Measurements from ENCODE around the gene GLP2R.
"Not testable (repeated sequence)": the region's sequence is repeated elsewhere in the genome, so short reads cannot be mapped to it uniquely, and the experiment has no call there.

GLP2R gene, protein sequence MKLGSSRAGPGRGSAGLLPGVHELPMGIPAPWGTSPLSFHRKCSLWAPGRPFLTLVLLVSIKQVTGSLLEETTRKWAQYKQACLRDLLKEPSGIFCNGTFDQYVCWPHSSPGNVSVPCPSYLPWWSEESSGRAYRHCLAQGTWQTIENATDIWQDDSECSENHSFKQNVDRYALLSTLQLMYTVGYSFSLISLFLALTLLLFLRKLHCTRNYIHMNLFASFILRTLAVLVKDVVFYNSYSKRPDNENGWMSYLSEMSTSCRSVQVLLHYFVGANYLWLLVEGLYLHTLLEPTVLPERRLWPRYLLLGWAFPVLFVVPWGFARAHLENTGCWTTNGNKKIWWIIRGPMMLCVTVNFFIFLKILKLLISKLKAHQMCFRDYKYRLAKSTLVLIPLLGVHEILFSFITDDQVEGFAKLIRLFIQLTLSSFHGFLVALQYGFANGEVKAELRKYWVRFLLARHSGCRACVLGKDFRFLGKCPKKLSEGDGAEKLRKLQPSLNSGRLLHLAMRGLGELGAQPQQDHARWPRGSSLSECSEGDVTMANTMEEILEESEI

DNA sequence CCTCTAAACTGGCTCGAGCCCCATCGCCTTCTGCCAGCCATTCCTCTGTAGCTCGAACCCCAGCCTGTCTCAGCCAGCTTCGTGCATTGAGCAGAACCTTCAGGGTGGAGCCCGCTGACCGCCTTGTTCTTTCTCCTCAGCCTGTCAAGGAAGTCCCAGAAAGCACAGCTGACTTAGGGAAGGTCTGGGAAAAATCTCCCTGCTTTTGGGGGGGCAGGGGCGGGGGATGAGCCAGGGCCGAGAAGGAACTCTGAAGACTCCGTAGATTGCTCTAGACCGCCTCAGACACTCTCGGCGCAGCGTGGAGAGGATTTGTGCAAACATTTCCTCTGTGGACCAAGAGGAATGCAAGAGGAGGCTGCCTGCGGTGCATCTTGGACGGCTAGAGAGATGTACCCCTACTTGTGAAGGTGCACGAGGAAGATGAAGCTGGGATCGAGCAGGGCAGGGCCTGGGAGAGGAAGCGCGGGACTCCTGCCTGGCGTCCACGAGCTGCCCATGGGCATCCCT lies at the start of gene GLP2R:
TSS of gene GLP2R (plus strand) at position 284 of the 510 bp plus-strand sequence. CDS start at position 424, 140 bp downstream.
- DNase-seq: no peak

DNA sequence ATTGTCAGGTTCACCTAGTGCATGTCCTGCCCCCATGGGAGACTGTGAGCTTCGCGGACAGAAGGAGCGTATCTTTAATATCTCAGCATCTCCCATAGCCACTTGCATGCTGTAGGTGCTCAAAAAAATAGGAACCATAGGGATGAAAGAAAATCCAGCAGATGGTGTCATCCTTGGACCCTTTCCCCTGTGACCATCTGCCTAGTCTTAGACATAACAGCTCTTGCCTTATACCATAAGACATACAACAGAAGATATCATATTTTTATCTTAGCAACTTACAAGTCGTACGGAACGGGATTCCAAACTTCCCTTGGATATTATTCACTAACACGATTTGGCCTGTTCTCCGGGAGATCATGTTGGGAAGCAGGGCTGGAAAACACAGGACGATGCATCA lies 48.8 kb upstream of the GLP2R start:
- no peak for DNase-seq

DNA sequence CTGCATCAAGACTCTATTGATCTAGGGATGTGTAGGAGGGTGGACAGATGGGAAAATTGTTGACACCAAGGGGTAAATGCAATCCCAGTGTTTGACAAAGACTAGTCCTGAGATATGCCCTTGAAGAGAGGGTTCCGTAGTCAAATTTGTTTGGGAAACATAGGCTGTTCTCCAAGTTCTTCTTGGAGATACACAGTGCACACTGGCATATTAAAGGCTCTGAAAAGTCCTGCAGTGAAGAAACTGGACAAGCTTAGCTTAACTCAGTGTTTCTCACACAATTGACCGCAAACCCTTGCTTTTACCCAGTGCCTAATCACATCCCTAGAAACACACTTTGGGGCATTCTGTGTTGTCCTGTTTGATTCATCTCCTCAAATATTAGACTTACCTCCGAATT lies 45.2 kb upstream of the GLP2R start:
- no peak for DNase-seq

DNA sequence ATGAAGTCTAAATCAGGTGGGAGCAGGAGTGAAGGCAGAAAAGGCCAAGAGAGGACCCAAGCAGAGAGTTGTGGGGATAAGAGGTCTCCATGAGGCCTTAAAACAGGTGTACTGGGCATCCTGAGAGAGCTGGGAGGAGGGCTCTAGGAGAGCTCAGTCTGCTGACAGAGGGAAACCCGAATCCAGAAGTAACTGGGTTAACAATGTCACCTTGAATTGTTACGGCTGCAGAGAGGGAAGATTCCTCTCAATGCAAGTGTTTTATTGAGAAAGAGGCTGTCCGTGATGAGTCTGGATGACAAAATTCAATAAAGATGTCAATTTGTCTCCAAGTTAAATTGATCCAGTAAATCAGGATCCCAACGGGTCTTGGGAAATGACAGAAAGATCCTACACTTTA lies 42.7 kb upstream of the GLP2R start:
- DNase-seq: no peak

DNA sequence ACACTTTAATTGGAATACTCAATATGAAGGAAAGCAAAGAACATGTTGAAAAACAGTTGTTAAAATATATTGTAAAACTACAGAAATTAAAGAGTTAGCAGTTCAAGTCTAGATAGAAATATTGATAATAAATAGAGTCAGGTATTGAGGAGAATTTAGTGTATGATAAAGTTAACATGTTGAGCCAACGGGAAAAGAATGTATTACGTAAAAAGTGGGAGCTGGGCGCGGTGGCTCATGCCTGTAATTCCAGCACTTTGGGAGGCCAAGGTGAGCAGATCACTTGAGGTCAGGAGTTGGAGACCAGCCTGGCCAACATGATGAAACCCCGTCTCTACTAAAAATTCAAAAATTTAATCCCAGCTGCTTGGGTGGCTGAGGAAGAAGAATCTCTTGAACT lies 42.3 kb upstream of the GLP2R start:
- DNase-seq: not testable (repeated sequence)

DNA sequence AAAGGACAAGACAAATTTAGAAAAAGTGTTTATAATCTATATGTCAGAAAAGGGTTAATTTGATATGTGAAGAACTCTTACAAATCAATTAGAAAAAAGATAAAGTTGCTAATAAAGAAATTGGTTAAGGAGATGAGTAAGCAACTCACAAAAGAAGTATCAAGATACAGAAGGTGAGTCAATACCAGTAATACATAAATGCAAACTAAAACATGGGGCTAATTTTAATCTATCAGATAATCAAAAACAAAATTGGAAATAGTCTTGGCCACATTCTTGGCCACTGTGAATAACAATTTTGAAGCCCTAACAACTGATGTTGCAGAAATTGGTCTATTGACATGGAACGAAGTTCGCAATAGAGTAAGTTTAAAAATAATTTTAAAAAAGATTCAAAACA lies 41.2 kb upstream of the GLP2R start:
- no peak for DNase-seq

DNA sequence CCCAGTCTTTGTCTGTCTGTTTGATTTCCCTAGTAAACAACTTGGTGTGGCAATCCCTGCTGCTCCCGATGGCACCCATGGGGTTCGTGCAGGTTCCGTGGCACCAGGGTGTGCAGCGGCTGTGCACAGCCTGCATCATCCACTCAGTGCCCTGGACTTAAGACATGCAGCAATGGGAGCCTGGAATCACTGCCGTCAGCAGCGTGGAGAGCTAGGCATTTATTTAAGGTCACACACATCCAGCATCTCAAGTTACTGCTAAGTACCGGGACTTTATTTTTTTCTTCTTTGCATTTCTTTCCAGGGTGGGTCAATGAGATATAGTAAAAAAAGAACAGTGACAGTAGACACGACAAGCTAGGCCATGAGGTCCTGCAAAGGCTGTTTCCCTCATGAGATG lies 37.1 kb upstream of the GLP2R start:
- DNase-seq: no peak

DNA sequence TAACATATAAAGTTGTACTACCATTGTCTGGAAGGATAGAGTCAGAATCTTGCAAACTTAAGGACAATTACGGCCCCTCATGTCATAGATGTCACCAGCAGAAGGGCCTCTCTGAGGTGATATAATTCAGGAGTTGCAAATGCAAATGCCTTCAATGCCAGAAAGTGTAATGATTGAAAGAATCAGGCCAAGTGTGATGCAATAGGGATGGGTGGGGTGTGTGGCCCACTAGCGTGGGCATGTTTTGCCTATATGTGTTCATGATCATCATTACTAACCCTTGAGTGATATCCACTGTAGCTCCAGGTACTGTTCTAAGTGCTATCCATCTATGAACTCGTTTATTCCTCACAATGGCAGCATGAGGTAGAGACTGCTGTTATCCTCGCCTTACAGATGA lies 35.4 kb upstream of the GLP2R start:
- no peak for DNase-seq

DNA sequence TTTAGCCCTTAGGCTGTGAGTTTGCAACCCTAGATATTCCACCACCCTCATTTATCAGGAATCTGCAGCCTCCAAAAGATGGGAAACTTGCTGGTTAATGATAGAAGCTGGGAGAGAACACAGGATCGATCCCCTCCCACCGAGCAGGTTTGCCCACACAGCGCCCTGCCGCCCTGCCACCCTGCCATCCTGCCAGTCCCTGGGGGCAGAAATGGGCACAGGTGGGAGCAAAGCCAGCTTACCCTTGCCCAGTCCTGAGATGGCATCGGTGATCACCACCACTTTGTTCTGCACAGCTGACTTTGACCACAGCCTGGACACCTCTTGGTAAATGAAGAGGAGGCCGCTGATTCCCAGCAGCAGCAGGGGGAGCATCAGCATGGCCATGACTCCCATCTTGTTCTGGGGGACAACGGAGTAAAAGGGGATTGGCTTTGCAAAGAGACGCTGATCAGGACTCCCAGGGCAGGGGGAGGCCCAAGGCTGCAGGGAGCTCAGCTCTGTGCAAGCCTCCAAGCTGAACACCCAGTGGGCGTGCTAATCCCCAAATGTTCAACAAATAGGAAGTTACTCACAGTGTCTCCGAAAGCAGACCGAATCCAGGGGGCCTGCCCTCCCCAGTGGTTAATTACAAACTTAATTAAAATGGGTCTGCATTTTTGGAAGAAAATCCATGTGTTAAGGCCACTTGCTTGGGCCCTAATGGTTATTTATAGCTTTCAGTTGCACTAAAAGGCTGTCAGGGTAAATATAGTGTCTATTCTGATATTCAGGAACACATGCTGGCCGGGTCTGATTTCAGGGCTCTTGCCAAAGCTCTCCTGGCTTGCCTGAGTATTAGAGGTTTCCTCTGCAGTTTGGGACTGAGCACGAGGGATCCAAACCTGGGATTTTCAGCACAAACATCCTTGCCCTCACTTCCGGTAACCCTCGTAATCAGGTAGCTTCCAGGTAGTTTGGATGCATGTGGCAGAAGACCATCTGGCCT lies 34.5 kb upstream of the GLP2R start, which contains the start of gene DHRS7C:
TSS of gene DHRS7C (minus strand) at position 704 of the 988 bp plus-strand sequence. CDS start at position 396, 308 bp downstream.
- DNase-seq: no peak

DNA sequence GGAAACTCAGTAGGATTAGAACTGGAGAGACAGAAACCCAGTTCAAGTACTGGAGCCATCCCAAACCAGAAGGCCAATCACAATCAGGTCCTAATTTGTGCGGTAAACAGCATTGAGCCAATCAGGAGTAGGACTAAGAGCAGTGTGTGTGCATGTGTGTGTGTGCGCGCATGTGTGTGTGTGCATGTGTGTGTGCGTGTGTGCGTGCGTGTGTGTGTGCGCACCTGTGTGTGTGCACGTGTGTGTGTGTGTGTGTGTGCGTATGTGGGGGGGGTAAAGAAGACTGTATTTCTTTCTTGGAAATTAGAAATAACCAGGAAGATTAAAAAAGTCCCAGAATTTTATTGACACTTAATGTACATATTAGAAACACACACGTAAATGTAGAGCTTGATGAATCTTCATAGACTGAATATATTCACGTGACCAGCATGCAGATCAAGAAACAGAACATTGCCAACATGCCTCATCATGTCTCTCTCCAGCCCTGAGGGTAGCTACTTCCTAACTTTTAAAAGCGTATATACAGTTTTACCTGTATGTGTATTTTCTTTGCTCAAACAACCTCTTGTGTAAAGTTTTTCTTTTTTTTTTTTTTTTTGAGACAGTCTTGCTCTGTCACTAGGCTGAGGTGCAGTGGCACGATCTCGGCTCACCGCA lies 33.4 kb upstream of the GLP2R start:
- DNase-seq: no peak

DNA sequence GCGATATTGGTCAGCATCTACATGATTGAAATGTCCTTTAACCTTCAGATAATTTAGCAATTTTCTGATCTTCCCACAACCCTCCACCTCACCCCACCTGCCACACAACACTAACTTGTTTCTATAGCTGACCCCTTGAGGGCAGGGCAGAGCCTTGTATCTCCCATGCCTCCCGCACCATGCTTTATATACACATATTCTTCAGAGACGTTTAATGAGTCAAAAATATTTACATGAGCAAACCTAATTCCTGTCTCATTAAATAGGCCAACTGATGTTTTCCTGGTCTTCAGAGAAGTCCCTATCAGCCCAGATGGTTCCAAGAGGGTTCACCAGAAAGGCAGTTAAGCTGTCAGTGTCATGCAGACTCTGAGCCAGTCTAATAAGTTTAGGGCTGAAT lies 27.7 kb upstream of the GLP2R start:
- DNase-seq: no peak

DNA sequence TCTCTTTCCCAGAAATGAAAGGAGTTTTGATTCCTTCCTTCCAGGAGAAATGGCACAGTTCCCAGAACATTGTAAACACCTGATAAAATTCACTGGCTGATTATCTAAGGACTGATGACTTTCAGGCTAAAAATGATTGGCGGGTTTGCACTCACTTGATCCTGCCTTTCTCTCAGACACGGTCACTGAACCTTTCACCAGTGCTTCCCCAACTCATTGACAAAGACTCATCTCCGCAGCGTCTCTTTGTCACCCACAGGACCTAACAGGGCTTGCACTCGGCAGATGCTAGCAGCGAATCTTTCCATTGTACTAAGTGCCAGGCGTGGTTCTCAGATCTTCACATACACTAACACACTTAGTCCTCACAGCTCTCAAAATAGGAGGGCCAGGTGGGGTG lies 27.0 kb upstream of the GLP2R start:
- DNase-seq: no peak

DNA sequence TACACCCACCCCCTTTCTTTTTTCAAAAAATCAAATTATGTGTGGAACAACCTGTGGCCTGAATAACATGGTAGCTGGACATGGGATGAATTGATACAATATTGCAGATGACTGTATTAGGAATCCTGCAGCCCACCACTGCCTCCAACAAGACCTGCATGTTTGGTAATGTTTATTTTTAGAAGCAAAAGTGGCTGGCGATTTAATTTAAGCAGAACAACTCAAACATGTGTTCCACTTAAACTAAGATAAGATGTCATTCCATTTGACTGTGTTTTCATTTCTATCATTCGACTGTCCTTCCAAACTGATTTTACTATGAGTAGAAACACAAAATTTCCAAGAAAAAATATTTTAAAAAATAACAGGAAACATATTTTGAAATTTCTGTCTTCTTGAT lies 24.2 kb upstream of the GLP2R start:
- DNase-seq: no peak

DNA sequence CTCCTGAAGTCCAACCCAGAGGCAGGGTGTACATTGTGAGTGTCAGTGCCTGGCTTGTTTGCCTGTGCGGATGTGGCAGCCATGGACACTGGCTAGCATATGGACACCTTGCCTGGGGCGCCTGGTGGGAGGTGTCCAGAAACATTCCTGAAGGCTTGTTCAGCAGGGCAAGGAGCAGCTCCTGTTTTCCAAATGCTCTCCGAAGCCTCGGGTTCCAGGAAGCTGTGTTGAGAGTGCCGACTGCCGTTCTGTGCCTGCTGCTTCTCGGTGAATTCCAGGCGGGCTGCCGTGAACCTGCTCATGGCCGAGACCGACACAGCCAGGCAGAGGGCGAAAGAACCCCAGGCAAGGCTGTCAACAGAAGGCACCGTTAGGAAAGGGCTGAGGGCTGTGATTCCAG lies 23.4 kb upstream of the GLP2R start:
- no peak for DNase-seq

DNA sequence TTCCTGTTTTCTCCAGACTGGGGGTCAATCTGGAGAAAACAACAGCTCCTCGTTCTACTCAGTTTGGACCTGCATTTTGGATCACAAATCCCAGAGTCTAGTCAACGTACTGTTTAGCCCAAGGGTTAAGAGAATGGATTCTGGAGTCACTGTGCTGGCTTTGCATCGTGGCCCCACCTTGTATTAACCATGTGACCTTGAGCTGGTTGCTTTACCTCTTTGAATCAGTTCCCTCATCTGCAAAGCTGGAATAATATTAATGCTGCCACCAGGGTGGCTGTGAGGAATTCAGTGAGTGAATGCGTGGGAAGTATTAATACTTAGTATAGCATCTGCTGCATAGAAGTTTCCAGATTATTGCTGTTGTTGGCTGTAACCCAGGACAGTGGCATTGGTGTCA lies 23.0 kb upstream of the GLP2R start:
- DNase-seq: no peak

DNA sequence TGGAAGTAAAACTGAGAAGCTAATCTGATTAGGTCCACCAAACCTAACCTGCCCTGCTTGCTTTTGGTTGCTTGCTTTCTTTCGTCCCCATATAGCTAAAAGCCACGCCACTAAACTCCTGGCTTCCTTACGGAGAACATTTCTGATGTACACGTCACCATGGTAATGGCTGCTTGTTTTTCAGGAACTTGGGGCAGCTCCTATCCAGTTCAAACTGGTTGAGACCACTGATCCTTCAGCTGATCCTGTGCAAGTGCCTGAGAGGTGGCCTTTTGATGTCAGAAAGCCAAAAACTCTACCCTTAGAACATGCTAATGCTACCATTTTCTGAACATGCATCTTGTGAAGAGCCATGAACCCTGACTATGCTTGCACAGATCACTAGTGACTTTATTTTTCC lies 20.0 kb upstream of the GLP2R start:
- DNase-seq: no peak

DNA sequence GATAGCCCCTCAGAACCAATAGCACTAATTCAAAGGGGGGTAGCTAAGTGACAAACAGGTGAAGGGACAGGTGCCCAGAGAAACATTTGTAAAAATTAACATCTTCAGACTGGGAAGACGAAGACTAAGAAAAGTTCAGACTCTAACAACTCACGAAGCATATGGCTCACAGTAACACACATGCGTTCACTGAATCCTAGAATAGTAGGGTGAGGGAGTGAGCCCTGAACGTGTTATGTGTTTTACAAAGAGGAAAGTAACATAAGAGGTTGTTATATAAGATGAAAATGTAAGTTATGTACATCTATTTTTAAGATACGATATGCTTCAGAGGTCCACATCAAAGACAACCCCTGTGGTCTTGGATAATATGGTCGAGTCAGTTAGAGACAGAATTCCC lies 19.0 kb upstream of the GLP2R start:
- DNase-seq: no peak

DNA sequence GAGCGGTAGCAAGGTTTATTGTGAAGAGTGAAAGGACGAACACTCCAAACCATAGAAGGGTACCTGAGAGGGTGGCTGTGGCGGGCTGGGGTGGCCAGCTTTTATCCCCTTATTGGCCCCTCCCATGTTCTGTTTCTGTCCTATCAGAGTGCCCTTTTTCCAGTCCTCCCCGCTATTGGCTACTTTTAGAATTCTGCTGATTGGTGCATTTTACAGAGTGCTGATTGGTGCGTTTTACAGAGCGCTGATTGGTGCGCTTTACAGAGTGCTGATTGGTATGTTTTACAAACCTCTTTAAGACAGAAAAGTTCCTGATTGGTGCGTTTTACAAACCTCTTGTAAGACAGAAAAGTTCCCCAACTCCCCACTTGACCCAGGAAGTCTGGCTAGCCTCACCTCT lies 16.3 kb upstream of the GLP2R start:
- no peak for DNase-seq

DNA sequence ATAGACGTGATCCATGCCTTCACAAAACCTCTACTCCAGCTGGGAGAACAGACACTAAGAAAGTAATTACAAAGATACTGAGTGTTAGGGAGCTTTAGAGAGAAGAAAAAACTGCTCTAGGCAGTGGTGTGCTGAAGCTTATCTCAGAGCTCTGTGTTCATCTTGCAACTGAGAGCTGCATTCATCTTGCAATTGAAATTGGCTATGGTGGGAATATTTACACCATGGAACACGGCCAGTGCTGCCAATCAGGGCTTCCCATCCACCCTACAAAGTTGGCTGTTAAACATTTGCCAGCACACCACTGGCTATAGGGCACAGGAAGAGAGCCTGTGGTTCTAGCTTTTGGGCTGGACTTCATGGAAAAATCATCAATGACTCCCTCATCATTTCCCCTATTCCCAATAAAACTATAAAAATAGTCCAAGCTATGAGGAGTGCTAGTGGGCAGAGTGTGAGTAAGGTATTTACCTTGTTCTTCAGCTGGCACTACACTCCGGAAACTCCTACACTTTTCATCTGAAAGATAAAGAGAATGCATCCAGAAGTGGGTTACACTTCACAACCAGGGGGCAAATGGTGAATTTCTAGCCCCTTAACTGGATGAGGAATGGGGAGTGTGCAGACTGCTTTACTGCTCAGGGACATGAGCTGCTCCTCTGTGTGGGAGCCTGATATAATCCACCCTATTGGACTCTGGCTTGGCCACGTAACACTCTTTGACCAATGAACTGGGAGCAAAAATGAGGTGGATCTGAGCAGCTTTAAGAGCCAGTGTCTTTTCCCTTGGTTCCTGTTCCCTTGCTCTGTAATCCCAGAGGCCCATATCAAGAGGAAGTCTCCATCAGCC lies 15.4 kb upstream of the GLP2R start:
- DNase-seq: no peak

DNA sequence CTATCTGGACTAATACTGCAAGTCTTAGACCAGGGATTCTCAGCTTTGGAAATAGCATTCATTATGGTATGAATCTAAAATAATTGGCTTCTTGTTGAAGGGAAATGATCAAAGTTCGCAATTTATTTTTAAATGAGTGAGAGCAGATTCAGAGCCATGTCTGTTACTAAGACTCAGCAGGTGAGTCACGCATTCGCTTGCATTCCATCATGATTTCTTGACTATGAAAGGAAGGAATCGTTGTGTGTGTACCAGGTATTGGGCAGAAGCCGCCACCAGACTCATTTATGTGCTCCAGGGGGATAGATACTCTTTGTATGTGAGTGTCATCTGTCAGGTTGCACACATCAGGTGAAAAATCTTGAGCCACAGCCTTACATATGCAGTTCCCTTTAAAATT lies 14.6 kb upstream of the GLP2R start:
- DNase-seq: no peak

DNA sequence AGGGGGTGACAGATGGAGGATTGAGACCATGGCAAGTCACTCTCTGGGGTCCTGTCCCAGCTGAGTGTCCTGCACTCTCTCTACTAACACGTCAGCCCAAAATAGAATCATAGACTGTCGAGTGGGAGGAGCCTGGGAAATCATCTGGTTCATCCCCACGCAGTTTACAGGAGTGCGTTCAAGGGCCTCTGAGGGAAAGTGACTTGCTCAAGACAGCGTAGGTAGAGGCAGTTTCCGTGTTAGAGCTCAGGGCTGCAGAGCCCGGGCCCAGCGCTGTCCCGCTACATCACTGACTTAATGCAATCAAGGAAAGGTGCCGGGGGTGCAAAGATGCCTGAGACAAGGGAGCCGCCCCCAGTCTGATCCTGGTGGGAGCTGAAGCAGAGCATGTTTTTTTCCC lies 14.2 kb upstream of the GLP2R start:
- DNase-seq: no peak

DNA sequence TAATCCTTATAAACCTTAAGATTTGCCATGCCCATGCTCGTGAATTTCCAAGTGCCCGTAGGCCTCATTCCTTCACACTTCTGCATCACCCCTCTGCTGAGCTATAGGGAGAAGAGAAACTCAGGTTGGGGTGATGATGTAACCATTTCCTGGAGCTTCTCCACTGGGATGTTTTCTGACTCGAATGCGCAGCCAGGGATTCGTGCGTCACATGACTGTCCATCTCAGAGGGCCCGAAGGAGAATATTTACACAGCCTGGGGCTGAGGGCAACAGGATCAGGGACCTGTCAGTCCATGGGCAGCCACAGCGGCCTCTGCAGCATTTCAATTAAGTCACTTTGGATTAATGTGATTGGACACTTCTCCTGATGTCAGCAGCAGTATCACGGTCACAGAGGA lies 12.6 kb upstream of the GLP2R start:
- no peak for DNase-seq

Data from activated CD4-positive, alpha-beta T cell treated with anti-CD3 and anti-CD28 coated beads, Interleukin-2, amount 50 U/mL, for 4 hours (primary cell).